GM23338 (cell line): Measurements from ENCODE around the gene NAP1L4. TPM values are rescaled to one million over a fixed set of nuclear protein-coding genes. Genes with fewer than 3 reads are reported as not detected.

Source experiments
- ATAC-seq: fragments of 200-7000 bp; cut with Tn5 transposase; 3 replicates; pipeline ENCODE4 v1.9.1; 2020
- DNase-seq: peaks from one replicate; pipeline ENCODE4 v3.0.0-alpha.2; 2015; ENCODE audit warnings: low spot score
- H2AFZ ChIP-seq: fragments of 200-600 bp; sonication (generic); 2 replicates; pipeline ENCODE4 v1.8.0; 2016; ENCODE audit warnings: antibody characterized with exemption, mild to moderate bottlenecking, moderate library complexity
- H3F3A ChIP-seq: fragments of 200-600 bp; sonication (generic); replicated peaks from 2 replicates; pipeline ENCODE4 v1.8.0; 2017; ENCODE audit warnings: antibody characterized with exemption, mixed run types, low read depth
- H3K27ac ChIP-seq: fragments of 200-600 bp; sonication (generic); 2 replicates; pipeline ENCODE4 v1.6.1; 2016; ENCODE audit warnings: low read depth
- H3K27me3 ChIP-seq: fragments of 200-600 bp; sonication (generic); 2 replicates; pipeline ENCODE4 v1.8.0; 2016; ENCODE audit warnings: mild to moderate bottlenecking, mixed run types, moderate library complexity; ENCODE audit not compliant: insufficient read depth
- H3K36me3 ChIP-seq: fragments of 200-600 bp; sonication (generic); 2 replicates; pipeline ENCODE4 v1.8.0; 2016; ENCODE audit warnings: mild to moderate bottlenecking; ENCODE audit not compliant: insufficient read depth
- H3K4me1 ChIP-seq: fragments of 200-600 bp; sonication (generic); 2 replicates; pipeline ENCODE4 v1.8.0; 2016; ENCODE audit warnings: mild to moderate bottlenecking, moderate library complexity; ENCODE audit not compliant: insufficient read depth
- H3K4me2 ChIP-seq: fragments of 200-600 bp; sonication (generic); 2 replicates; pipeline ENCODE4 v1.7.1; 2017; ENCODE audit warnings: mixed run types
- H3K4me3 ChIP-seq: fragments of 200-600 bp; sonication (generic); 2 replicates; pipeline ENCODE4 v1.6.1; 2016; ENCODE audit warnings: mixed run types
- H3K79me2 ChIP-seq: fragments of 200-600 bp; sonication (generic); replicated peaks from 2 replicates; pipeline ENCODE4 v1.8.0; 2017; ENCODE audit warnings: mild to moderate bottlenecking; ENCODE audit not compliant: insufficient read depth
- H3K9me2 ChIP-seq: fragments of 200-600 bp; sonication (generic); 2 replicates; pipeline ENCODE4 v1.8.0; 2017; ENCODE audit not compliant: insufficient read depth
- H4K20me1 ChIP-seq: fragments of 200-600 bp; sonication (generic); replicated peaks from 2 replicates; pipeline ENCODE4 v1.8.0; 2017; ENCODE audit warnings: mild to moderate bottlenecking; ENCODE audit not compliant: insufficient read depth
- H3K27ac Mint-ChIP-seq: 2 replicates; pipeline ENCODE4 v1.8.0; 2020; ENCODE audit warnings: inconsistent platforms, mild to moderate bottlenecking, moderate library complexity, mixed read lengths
- H3K27me3 Mint-ChIP-seq: 3 replicates; pipeline ENCODE4 v1.8.0; 2022; ENCODE audit warnings: low read depth, mild to moderate bottlenecking, moderate library complexity, mixed read lengths, inconsistent platforms; ENCODE audit not compliant: insufficient read depth, poor library complexity
- H3K36me3 Mint-ChIP-seq: 3 replicates; pipeline ENCODE4 v1.8.0; 2021; ENCODE audit warnings: low read depth, mild to moderate bottlenecking, inconsistent platforms, moderate library complexity, mixed read lengths
- H3K4me1 Mint-ChIP-seq: 3 replicates; pipeline ENCODE4 v1.8.0; 2020; ENCODE audit warnings: mild to moderate bottlenecking, inconsistent platforms, mixed read lengths
- H3K4me3 Mint-ChIP-seq: 3 replicates; pipeline ENCODE4 v1.8.0; 2021; ENCODE audit warnings: moderate library complexity, mild to moderate bottlenecking, inconsistent platforms, mixed read lengths
- H3K9me3 Mint-ChIP-seq: 3 replicates; pipeline ENCODE4 v1.8.0; 2020; ENCODE audit warnings: moderate library complexity, mild to moderate bottlenecking, inconsistent platforms, mixed read lengths
- CREB1 ChIP-seq: fragments of 250-450 bp; sonication (Bioruptor Pico); IDR thresholded peaks from 2 replicates; pipeline ENCODE4 v1.5.0; 2020; ENCODE audit warnings: low read depth, mild to moderate bottlenecking, moderate library complexity
- ETS1 ChIP-seq: IDR thresholded peaks from 2 replicates; pipeline ENCODE4 v1.6.1; 2016; ENCODE audit warnings: antibody characterized with exemption
- EZH2phosphoT487 ChIP-seq: fragments of 200-600 bp; sonication (generic); IDR thresholded peaks from one replicate; pipeline ENCODE4 v1.8.1; 2018; ENCODE audit warnings: antibody characterized with exemption; ENCODE audit not compliant: unreplicated experiment
- NANOG ChIP-seq: IDR thresholded peaks from 2 replicates; pipeline ENCODE4 v1.6.1; 2016; ENCODE audit warnings: antibody characterized with exemption, borderline replicate concordance
- POLR2AphosphoS5 ChIP-seq: IDR thresholded peaks from 2 replicates; pipeline ENCODE4 v1.6.1; 2016; ENCODE audit warnings: antibody characterized with exemption, low read depth
- STAT1 ChIP-seq: IDR thresholded peaks from one replicate; pipeline ENCODE4 v1.6.1; 2016; ENCODE audit warnings: antibody characterized with exemption; ENCODE audit not compliant: unreplicated experiment
- ZNF114 ChIP-seq: fragments of 250-450 bp; sonication (Bioruptor Pico); IDR thresholded peaks from 2 replicates; pipeline ENCODE4 v1.5.0; 2020; ENCODE audit warnings: mild to moderate bottlenecking, moderate library complexity
- ZNF331 ChIP-seq: fragments of 250-450 bp; sonication (Bioruptor Pico); IDR thresholded peaks from 2 replicates; pipeline ENCODE4 v1.5.0; 2020; ENCODE audit warnings: low read depth, mild to moderate bottlenecking, moderate library complexity
- polyA plus RNA-seq: library from polyadenylated mRNA; unstranded; fragments of >200 nt; fragmentation: Nextera tagmentation; extraction: Ambion mirVana; gene quantifications from 2 replicates; pipeline ENCODE4 v1.2.1, GENCODE V29; 2016
- total RNA-seq: library from RNA; depleted of rRNA; stranded (reverse); fragments of >200 nt; shearing (Covaris generic); gene quantifications from 2 replicates; pipeline ENCODE4 v1.2.3, GENCODE V29; 2014
- TF ChIP-seq, protein P1 (sequence below): IDR thresholded peaks from one replicate; pipeline ENCODE4 v1.6.1; 2018; ENCODE audit warnings: antibody characterized with exemption; ENCODE audit not compliant: unreplicated experiment
- TF ChIP-seq, protein P2 (sequence below), 2 experiments: fragments of 200-600 bp in 1 of 2; sonication (generic) in 1 of 2; conservative IDR thresholded peaks; 2 replicates each; pipeline versions ENCODE4 v1.5.1 to v1.6.1; 2016 to 2017; ENCODE audit warnings: antibody characterized with exemption in 2 of 2, low read depth in 2 of 2, mild to moderate bottlenecking in 2 of 2, moderate library complexity in 1 of 2
- TF ChIP-seq, protein P3 (sequence below): fragments of 250-450 bp; sonication (Bioruptor Pico); IDR thresholded peaks from 2 replicates; pipeline ENCODE4 v1.5.0; 2020; ENCODE audit warnings: mild to moderate bottlenecking, moderate library complexity

Gene NAP1L4
- total and polyA plus RNA-seq, 2 experiments from 2014 or later = 181 to 189 TPM

DNA sequence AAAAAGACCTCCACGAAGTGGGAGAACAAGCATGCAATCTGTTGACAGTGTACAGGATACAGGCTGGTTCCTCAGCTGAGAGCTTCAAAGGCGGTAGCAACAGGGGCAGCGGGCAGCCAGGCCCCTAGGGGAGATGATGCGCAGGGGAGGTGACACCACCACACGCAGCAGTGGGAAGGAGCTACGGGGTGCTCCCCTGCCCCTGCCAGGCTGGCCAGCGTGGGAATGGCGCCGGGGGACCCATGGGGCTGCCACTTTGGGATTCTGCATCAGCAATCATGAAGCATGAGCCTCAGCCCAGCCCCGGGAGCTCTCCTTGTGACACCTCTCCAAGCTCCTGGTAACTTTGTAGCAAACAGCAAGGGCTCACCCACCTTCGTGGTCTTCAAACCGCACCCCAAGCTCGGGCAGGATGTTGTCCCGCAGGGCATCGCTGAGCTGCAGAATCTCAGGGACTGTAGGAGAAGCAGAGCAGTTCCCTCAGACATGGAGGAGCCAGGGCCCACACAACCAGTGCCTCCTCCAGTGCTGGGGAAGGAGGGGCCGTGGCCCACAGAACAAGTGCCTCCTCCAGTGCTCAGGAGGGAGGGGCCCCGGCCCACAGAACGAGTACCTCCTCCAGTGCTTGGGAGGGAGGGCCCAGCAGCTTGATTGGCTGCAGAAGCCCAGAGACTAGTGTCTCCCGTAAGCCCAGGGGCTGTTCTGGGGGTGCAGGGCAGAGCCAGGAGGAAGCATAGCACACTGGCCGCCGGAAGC is 14.6 kb upstream of the NAP1L4 start:
- Histone ChIP-seq H3K36me3 (peaks cover 24% of the 10 kb centered on the region), H3K4me3 (no peak overlapping the region), H3K9me2 (no peaks in the 10 kb centered on the region), H4K20me1 (no peaks in the 10 kb centered on the region; the same call in 1 of the 2 replicates), H2AFZ (no peak overlapping the region), H3K4me2 (no peak overlapping the region), H3K27me3 (no peaks in the 10 kb centered on the region), H3K27ac (no peak overlapping the region), H3F3A (0 out of 2 replicates have a peak, but pooled peaks cover 3% of the 10 kb centered on the region), H3K4me1 (no peaks in the 10 kb centered on the region), H3K79me2 (no peaks in the 10 kb centered on the region)
- TF ChIP-seq, protein P1, sequence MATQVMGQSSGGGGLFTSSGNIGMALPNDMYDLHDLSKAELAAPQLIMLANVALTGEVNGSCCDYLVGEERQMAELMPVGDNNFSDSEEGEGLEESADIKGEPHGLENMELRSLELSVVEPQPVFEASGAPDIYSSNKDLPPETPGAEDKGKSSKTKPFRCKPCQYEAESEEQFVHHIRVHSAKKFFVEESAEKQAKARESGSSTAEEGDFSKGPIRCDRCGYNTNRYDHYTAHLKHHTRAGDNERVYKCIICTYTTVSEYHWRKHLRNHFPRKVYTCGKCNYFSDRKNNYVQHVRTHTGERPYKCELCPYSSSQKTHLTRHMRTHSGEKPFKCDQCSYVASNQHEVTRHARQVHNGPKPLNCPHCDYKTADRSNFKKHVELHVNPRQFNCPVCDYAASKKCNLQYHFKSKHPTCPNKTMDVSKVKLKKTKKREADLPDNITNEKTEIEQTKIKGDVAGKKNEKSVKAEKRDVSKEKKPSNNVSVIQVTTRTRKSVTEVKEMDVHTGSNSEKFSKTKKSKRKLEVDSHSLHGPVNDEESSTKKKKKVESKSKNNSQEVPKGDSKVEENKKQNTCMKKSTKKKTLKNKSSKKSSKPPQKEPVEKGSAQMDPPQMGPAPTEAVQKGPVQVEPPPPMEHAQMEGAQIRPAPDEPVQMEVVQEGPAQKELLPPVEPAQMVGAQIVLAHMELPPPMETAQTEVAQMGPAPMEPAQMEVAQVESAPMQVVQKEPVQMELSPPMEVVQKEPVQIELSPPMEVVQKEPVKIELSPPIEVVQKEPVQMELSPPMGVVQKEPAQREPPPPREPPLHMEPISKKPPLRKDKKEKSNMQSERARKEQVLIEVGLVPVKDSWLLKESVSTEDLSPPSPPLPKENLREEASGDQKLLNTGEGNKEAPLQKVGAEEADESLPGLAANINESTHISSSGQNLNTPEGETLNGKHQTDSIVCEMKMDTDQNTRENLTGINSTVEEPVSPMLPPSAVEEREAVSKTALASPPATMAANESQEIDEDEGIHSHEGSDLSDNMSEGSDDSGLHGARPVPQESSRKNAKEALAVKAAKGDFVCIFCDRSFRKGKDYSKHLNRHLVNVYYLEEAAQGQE = no peak
- no peak for TF ChIP-seq ETS1
- TF ChIP-seq CREB1 (CRISPR knock-in tag) = no peak
- TF ChIP-seq NANOG = no peak
- TF ChIP-seq STAT1 = no peak
- TF ChIP-seq, protein P2, sequence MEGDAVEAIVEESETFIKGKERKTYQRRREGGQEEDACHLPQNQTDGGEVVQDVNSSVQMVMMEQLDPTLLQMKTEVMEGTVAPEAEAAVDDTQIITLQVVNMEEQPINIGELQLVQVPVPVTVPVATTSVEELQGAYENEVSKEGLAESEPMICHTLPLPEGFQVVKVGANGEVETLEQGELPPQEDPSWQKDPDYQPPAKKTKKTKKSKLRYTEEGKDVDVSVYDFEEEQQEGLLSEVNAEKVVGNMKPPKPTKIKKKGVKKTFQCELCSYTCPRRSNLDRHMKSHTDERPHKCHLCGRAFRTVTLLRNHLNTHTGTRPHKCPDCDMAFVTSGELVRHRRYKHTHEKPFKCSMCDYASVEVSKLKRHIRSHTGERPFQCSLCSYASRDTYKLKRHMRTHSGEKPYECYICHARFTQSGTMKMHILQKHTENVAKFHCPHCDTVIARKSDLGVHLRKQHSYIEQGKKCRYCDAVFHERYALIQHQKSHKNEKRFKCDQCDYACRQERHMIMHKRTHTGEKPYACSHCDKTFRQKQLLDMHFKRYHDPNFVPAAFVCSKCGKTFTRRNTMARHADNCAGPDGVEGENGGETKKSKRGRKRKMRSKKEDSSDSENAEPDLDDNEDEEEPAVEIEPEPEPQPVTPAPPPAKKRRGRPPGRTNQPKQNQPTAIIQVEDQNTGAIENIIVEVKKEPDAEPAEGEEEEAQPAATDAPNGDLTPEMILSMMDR (conservative IDR thresholded peaks at IDR 0.05; ENCODE audit: low read depth in 2 of 2) = no peak
- TF ChIP-seq ZNF114 (CRISPR knock-in tag) = no peak
- TF ChIP-seq, protein P3, sequence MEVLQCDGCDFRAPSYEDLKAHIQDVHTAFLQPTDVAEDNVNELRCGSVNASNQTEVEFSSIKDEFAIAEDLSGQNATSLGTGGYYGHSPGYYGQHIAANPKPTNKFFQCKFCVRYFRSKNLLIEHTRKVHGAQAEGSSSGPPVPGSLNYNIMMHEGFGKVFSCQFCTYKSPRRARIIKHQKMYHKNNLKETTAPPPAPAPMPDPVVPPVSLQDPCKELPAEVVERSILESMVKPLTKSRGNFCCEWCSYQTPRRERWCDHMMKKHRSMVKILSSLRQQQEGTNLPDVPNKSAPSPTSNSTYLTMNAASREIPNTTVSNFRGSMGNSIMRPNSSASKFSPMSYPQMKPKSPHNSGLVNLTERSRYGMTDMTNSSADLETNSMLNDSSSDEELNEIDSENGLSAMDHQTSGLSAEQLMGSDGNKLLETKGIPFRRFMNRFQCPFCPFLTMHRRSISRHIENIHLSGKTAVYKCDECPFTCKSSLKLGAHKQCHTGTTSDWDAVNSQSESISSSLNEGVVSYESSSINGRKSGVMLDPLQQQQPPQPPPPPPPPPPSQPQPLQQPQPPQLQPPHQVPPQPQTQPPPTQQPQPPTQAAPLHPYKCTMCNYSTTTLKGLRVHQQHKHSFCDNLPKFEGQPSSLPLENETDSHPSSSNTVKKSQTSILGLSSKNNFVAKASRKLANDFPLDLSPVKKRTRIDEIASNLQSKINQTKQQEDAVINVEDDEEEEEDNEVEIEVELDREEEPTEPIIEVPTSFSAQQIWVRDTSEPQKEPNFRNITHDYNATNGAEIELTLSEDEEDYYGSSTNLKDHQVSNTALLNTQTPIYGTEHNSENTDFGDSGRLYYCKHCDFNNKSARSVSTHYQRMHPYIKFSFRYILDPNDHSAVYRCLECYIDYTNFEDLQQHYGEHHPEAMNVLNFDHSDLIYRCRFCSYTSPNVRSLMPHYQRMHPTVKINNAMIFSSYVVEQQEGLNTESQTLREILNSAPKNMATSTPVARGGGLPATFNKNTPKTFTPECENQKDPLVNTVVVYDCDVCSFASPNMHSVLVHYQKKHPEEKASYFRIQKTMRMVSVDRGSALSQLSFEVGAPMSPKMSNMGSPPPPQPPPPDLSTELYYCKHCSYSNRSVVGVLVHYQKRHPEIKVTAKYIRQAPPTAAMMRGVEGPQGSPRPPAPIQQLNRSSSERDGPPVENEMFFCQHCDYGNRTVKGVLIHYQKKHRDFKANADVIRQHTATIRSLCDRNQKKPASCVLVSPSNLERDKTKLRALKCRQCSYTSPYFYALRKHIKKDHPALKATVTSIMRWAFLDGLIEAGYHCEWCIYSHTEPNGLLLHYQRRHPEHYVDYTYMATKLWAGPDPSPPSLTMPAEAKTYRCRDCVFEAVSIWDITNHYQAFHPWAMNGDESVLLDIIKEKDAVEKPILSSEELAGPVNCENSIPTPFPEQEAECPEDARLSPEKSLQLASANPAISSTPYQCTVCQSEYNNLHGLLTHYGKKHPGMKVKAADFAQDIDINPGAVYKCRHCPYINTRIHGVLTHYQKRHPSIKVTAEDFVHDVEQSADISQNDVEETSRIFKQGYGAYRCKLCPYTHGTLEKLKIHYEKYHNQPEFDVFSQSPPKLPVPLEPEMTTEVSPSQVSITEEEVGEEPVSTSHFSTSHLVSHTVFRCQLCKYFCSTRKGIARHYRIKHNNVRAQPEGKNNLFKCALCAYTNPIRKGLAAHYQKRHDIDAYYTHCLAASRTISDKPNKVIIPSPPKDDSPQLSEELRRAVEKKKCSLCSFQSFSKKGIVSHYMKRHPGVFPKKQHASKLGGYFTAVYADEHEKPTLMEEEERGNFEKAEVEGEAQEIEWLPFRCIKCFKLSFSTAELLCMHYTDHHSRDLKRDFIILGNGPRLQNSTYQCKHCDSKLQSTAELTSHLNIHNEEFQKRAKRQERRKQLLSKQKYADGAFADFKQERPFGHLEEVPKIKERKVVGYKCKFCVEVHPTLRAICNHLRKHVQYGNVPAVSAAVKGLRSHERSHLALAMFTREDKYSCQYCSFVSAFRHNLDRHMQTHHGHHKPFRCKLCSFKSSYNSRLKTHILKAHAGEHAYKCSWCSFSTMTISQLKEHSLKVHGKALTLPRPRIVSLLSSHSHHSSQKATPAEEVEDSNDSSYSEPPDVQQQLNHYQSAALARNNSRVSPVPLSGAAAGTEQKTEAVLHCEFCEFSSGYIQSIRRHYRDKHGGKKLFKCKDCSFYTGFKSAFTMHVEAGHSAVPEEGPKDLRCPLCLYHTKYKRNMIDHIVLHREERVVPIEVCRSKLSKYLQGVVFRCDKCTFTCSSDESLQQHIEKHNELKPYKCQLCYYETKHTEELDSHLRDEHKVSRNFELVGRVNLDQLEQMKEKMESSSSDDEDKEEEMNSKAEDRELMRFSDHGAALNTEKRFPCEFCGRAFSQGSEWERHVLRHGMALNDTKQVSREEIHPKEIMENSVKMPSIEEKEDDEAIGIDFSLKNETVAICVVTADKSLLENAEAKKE = no peak
- no peak for TF ChIP-seq EZH2phosphoT487
- TF ChIP-seq POLR2AphosphoS5 = no peak
- TF ChIP-seq ZNF331 (CRISPR knock-in tag) = no peak
- Mint-ChIP-seq H3K4me3 (no peak overlapping the region), H3K4me1 (no peaks in the 10 kb centered on the region), H3K27ac (no peak overlapping the region), H3K9me3 (no peaks in the 10 kb centered on the region), H3K36me3 (peaks cover 80% of the 10 kb centered on the region), H3K27me3 (peaks cover 7% of the 10 kb centered on the region)
- ATAC-seq (peak; percentile 73), DNase-seq (no peak)
